HG03571 (cell line): ENCODE results near the gene RAB10.
"Not testable (repeated sequence)": the region's sequence is repeated elsewhere in the genome, so short reads cannot be mapped to it uniquely, and the experiment has no call there.

Experiments used
- ATAC-seq: cut with Tn5 transposase; IDR thresholded peaks from one replicate; pipeline ENCODE4 v1.9.1; 2021; ENCODE audit not compliant: unreplicated experiment

The RAB10 gene

GRCh38 chr2:26144953-26145680 lies 111.2 kb downstream of the RAB10 start:
- no peak for ATAC-seq

GRCh38 chr2:26148501-26148900 lies 114.6 kb downstream of the RAB10 start:
- no peak for ATAC-seq

- no peak for ATAC-seq
These were observed 116.4 kb downstream of the RAB10 start for GRCh38 chr2:26150243-26150642.

- ATAC-seq = no peak
These were observed 123.7 kb downstream of the RAB10 start for GRCh38 chr2:26157580-26157979.

GRCh38 chr2:26161926-26162325 lies 128.0 kb downstream of the RAB10 start:
- ATAC-seq = no peak

GRCh38 chr2:26162963-26163362 lies 129.1 kb downstream of the RAB10 start:
- no peak for ATAC-seq

- no peak for ATAC-seq
These were observed 130.3 kb downstream of the RAB10 start for GRCh38 chr2:26164231-26164630.

GRCh38 chr2:26164641-26165211 lies 130.8 kb downstream of the RAB10 start:
- ATAC-seq = no peak

GRCh38 chr2:26165403-26165802 lies 131.5 kb downstream of the RAB10 start:
- ATAC-seq = no peak

GRCh38 chr2:26166541-26166940 lies 132.7 kb downstream of the RAB10 start:
- ATAC-seq = not testable (repeated sequence)

- ATAC-seq = no peak
These were observed 134.9 kb downstream of the RAB10 start for GRCh38 chr2:26168785-26169184.

GRCh38 chr2:26169226-26169625 lies 135.3 kb downstream of the RAB10 start:
- ATAC-seq = no peak

GRCh38 chr2:26169681-26170414 lies 136.0 kb downstream of the RAB10 start:
- no peak for ATAC-seq

- ATAC-seq = no peak
These were observed 136.9 kb downstream of the RAB10 start for GRCh38 chr2:26170795-26171194.

- no peak for ATAC-seq
These were observed 138.4 kb downstream of the RAB10 start for GRCh38 chr2:26172189-26172870.

- ATAC-seq = no peak
These were observed 139.2 kb downstream of the RAB10 start, which contains the start of gene GAREM2 for GRCh38 chr2:26172871-26173775. Gene GAREM2 (plus strand): TSS chr2:26173088. CDS start chr2:26173221, 133 bp downstream.

GRCh38 chr2:26173776-26174482 lies 140.0 kb downstream of the RAB10 start:
- ATAC-seq = no peak

- no peak for ATAC-seq
These were observed 141.0 kb downstream of the RAB10 start for GRCh38 chr2:26174691-26175465.
